COLO668 (cell line): Measurements from ENCODE around the gene KCNAB1.

Source experiments
- DNase-seq: peaks from one replicate; lab custom pipeline; 2025; ENCODE audit not compliant: unreplicated experiment; lab: John Stamatoyannopoulos, UW

The KCNAB1 gene

GRCh38 chr3:156397534-156397933 is 277.2 kb downstream of the KCNAB1 start:
- no peak for DNase-seq

DNA sequence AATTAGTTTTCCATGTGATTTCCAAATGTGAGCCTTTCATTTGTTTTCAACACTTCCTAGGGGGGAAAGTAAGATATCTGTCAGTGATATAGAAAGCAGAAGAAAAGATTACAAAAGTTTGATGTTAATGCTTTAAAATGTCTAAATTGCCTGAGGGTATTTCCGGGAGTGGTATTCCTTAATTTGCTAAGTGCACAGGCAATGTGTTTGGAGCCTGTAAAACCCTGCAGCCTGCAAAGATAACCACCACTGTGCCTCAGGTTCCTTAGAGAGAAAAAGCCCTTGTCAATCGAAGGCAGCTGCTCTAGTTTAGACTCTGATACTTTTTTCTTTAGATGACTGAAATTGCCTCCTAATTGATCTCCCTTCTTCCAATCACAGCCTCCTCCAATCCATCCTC is 279.7 kb downstream of the KCNAB1 start:
- DNase-seq, result no peak

DNA sequence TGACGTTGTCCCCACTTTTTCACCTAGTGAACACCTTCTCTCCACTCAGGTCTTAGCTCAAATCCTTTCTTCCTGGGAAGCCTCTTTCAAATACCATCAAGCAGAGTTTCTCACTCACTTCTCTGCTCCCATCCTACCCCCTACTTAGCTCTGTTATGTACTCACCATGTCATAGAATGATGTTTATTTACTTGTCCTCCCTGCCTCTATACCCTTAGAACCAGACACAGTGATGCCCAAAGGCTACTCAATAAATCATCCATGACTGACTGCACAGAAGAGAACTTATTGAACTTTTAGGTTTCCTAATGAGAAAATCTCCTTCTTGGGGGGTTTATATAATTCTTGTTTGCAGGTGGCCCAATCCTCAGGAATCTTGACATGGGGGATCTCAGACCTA is 280.4 kb downstream of the KCNAB1 start:
- no peak for DNase-seq

- no peak for DNase-seq
Measured at GRCh38 chr3:156404217-156404616, 283.8 kb downstream of the KCNAB1 start.

GRCh38 chr3:156406393-156406792 is 286.0 kb downstream of the KCNAB1 start:
- DNase-seq, result no peak

- DNase-seq, result no peak
Measured at GRCh38 chr3:156407617-156408225, 287.3 kb downstream of the KCNAB1 start.

DNA sequence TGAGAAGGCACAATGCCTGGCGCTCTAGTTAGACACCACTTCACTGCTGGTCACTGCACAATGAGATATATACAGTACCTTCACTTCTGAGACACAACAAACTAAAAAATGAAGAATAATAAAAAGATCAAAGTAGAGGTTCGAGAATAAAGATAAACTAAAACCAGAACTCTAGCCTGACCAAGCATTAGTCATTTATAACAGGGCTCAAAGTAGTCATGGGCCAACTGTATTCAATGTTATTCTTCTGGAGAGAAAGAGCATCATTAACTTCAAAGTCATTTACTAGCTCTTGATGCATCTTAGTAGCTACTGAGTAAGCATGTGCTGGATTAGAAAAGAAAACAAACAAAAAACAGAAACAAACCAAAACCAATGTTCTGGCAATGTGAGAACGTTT is 289.3 kb downstream of the KCNAB1 start:
- no peak for DNase-seq

DNA sequence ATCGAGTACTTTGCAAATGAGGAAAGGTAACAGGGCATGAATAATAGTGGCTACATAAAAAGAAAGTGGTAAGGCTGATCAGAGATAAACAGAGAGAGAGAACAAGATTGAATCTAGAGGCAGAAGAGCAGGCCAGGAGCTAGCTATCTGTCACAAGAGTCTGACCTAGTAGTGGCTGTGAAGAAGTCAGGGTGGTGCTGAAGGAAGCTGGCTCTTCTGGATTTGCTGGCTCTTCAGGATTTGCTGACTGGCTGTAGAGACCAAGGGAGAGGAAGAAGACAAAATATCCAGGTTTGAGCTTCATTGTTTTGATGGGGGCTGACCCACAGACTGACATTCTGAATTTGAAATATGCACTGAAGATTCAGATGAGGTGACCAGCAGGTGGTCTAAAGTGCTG is 292.2 kb downstream of the KCNAB1 start:
- no peak for DNase-seq

- DNase-seq, result no peak
Measured at GRCh38 chr3:156413293-156413892, 293.0 kb downstream of the KCNAB1 start.

- DNase-seq, result peak; percentile 38
Measured at GRCh38 chr3:156416846-156417558, 296.6 kb downstream of the KCNAB1 start.

- DNase-seq, result no peak
Measured at GRCh38 chr3:156417559-156418132, 297.3 kb downstream of the KCNAB1 start.

- DNase-seq, result no peak
Measured at GRCh38 chr3:156418428-156418827, 298.1 kb downstream of the KCNAB1 start.

- no peak for DNase-seq
Measured at GRCh38 chr3:156421534-156421933, 301.2 kb downstream of the KCNAB1 start.

DNA sequence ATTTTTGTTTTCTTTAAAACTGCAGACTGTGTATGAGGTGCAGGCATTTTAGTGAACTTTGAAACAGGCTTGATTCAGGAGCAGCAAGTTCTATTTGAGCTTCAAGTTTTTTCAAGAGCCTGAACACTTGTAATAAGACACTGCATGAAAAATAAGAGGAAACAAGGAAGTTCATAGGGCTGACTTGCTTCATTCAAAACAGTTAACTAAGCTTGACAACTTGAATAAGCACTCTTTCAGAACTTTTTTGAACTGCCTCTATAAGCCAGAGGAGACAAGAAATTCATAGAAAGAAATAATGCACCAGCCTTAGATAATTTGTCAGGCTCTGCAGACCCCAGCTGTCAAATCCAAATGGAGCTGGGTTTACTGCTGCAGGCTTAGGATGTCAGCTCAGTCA is 304.4 kb downstream of the KCNAB1 start:
- no peak for DNase-seq

DNA sequence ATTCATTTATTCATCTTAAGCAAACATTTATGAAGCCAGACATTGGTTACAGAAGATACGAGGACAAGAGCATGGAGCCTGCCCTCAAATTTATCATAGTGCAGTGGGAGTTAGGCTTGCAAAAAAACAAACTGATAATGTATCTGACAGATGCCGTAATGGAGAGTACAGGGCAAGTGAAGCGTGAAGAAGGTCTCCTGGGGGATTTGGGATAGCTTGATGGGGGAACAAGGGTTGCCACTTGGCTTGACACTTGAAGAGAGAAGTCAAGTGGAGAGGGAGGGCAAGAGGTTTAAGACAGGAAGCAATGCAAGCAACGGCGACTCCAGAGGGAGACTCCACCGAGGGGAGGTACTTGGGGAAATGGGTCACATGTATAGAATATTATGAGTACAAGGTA is 305.3 kb downstream of the KCNAB1 start:
- no peak for DNase-seq

- no peak for DNase-seq
Measured at GRCh38 chr3:156429125-156429524, 308.7 kb downstream of the KCNAB1 start.

DNA sequence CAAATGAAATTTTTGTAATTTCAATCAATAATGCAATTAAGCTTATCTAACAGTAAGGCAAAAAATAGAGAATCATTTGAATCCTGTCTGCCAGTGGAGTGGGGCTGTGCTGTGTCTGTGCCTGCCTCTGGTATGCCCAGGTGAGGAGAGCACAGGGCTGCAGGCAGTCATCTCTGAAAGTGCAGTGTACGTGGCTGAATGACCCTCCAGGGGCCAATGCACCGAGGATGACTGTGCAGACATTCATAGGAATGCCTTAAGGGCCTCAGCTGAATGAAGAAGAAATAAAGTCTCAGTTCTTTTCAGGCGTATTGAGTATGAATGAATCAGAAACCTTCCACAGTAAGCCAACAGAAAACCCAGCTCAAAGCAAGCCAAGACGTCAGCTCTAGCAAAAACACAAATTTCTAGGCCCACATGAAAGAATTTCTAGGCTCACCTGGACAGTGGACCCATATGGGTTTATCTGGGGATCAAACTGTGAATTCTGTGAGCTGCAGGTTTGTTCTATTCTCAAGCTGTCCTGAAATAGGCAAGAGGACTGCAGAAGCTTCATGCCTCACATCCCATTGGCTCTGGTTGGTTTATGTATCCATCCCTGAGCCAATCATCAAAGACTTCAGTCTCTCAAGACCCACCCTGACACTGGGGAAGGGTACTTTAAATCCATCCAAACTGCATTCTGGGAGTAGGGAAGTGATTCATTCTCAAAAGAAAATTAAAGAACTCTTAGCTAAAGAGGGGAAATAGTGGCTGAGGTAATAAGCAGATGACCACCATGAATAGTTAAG is 311.2 kb downstream of the KCNAB1 start:
- DNase-seq, result no peak

GRCh38 chr3:156432563-156432962 is 312.2 kb downstream of the KCNAB1 start:
- DNase-seq, result no peak

DNA sequence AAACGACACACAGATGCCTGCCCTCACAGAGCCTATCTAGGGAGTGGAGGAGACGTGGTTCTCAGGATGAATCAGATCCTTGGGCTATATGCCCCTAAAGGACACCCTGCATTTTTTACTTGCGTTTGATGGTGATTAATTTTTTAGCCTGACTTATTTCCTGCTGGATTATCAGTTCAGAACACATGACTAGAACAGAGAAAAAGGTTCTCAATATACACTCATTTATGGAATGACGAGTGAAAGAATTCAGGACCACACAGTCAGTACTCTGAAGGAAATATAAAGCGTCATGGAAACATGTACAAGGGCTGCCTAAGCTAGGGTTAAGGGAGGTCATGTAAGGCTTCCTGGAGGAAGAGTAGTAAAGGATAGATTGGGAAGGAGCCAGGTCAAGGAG is 312.8 kb downstream of the KCNAB1 start:
- DNase-seq, result no peak

- DNase-seq, result no peak
Measured at GRCh38 chr3:156433910-156434309, 313.5 kb downstream of the KCNAB1 start.

GRCh38 chr3:156434921-156435320 is 314.5 kb downstream of the KCNAB1 start:
- DNase-seq, result no peak
